ENCODE results near the gene RRP7A.
"Not testable (repeated sequence)": the region's sequence is repeated elsewhere in the genome, so short reads cannot be mapped to it uniquely, and the experiment has no call there.

RRP7A gene

GRCh38 chr22:42519525-42520401 is at the start of gene RRP7A:
Gene RRP7A (minus strand): TSS chr22:42519796. CDS start chr22:42519786, 10 bp downstream.
- peak; percentile 92 for DNase-seq (ENCODE audit: low spot score)

GRCh38 chr22:42567950-42568349 is 48.4 kb upstream of the RRP7A start:
- DNase-seq (ENCODE audit: low spot score) = not testable (repeated sequence)

- DNase-seq (ENCODE audit: low spot score) = no peak
Measured at GRCh38 chr22:42565956-42566355, 46.4 kb upstream of the RRP7A start.

GRCh38 chr22:42564699-42565098 is 45.1 kb upstream of the RRP7A start:
- no peak for DNase-seq (ENCODE audit: low spot score)

GRCh38 chr22:42563943-42564342 is 44.3 kb upstream of the RRP7A start:
- not testable (repeated sequence) for DNase-seq (ENCODE audit: low spot score)

GRCh38 chr22:42562684-42563083 is 43.1 kb upstream of the RRP7A start:
- DNase-seq (ENCODE audit: low spot score) = no peak

GRCh38 chr22:42562279-42562678 is 42.7 kb upstream of the RRP7A start:
- no peak for DNase-seq (ENCODE audit: low spot score)

GRCh38 chr22:42561856-42562255 is 42.3 kb upstream of the RRP7A start:
- no peak for DNase-seq (ENCODE audit: low spot score)

- DNase-seq (ENCODE audit: low spot score) = peak; percentile 34
Measured at GRCh38 chr22:42560781-42561180, 41.2 kb upstream of the RRP7A start.

GRCh38 chr22:42560381-42560780 is 40.8 kb upstream of the RRP7A start:
- DNase-seq (ENCODE audit: low spot score) = no peak

- peak; percentile 97 for DNase-seq (ENCODE audit: low spot score)
Measured at GRCh38 chr22:42553475-42554361, 34.1 kb upstream of the RRP7A start, which contains the start of gene SERHL2. Gene SERHL2 (plus strand): TSS chr22:42553956. CDS start chr22:42554021, 65 bp downstream.

GRCh38 chr22:42552294-42552647 is 32.7 kb upstream of the RRP7A start:
- DNase-seq (ENCODE audit: low spot score) = not testable (repeated sequence)

GRCh38 chr22:42549331-42550060 is 29.9 kb upstream of the RRP7A start:
- no peak for DNase-seq (ENCODE audit: low spot score)

- no peak for DNase-seq (ENCODE audit: low spot score)
Measured at GRCh38 chr22:42548597-42549330, 29.2 kb upstream of the RRP7A start.

- not testable (repeated sequence) for DNase-seq (ENCODE audit: low spot score)
Measured at GRCh38 chr22:42548126-42548525, 28.5 kb upstream of the RRP7A start.

- DNase-seq (ENCODE audit: low spot score) = no peak
Measured at GRCh38 chr22:42547562-42547961, 28.0 kb upstream of the RRP7A start.

GRCh38 chr22:42544686-42545085 is 25.1 kb upstream of the RRP7A start:
- no peak for DNase-seq (ENCODE audit: low spot score)

GRCh38 chr22:42539236-42539771 is 19.7 kb upstream of the RRP7A start:
- DNase-seq (ENCODE audit: low spot score) = not testable (repeated sequence)

- DNase-seq (ENCODE audit: low spot score) = not testable (repeated sequence)
Measured at GRCh38 chr22:42537199-42537831, 17.7 kb upstream of the RRP7A start.

GRCh38 chr22:42536634-42537033 is 17.0 kb upstream of the RRP7A start:
- not testable (repeated sequence) for DNase-seq (ENCODE audit: low spot score)

Data from AG20443 (cell line).